GM18526 (cell line): ENCODE results near the gene ARHGAP25.

Source experiments
- POLR2A ChIP-seq: IDR thresholded peaks from 3 replicates; pipeline ENCODE4 v1.6.1; 2011; ENCODE audit not compliant: insufficient read length; ENCODE audit errors: extremely low read depth

The ARHGAP25 gene

GRCh38 chr2:68710336-68710735 lies 24.3 kb upstream of the ARHGAP25 start:
- no peak for TF ChIP-seq POLR2A

DNA sequence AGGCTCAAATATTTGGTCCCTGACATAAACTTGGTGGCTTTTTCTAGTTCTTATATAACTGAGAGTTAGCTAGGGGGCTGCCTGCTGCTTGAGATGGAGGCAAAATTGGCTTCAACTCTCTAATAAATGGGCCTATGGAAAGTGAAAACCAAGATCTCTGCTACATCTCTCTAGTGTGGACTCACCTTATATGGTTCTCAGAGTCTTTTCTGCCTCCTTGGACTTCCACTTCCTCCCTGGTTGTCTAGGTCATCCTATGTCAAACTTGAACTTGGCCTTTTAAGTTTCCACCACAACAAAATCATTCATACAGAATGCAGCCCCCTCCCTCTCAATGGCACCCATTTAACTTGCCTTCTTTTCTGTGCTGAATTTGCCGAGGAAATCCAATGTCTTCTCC lies 23.9 kb upstream of the ARHGAP25 start:
- no peak for TF ChIP-seq POLR2A

DNA sequence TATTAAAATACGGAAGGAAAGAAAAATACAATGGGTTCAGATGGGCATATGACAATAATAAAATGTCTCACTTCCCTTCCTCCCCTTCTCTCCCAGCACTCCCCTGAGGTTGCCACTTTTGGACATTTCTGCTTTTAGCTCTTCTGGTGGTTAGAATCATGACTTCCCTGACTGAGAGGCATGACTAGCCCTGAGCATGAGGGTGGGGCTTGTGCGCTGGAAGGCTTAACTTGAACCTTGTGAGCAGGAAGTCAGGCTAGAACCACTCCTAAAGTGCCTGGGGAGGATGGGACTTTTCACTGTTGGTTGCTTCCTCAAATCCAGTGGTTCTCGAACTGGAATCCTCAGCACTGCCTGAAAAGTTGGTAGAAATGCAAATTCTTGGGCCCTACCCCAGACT lies 19.7 kb upstream of the ARHGAP25 start:
- peak; percentile 29 for TF ChIP-seq POLR2A

DNA sequence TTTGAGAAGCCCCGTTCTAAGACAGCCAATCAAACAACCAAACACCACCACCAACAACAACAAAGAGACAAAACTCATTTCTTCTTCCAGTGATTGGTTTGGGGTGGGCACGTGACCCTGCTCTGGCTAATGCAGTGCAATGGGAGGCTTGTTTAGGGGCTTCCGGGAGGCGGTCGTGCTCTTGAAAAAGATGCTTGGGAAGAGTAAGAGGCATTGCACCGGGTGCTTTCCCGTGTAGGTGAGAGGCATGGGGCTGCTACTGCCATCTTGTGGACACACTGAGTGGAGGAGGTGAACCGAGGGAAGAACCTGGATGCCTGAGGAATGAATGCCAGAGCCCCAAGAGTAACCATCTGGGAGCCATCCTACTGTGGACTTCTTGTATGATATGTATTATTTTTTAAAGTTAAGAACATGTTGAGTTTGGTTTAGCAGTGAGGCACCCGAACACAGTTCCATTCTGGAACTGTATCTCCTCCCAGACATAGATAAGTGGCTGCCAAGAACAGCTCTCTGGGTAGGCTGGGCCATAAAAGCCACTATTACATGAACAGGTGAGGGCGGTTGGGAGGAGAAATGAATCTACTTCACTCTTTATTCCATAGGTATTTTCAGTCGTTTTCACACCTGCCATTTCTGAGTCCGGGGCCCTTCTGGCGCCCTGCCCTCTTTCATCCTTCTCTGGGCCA lies 19.1 kb upstream of the ARHGAP25 start:
- no peak for TF ChIP-seq POLR2A

GRCh38 chr2:68716604-68717304 lies 17.9 kb upstream of the ARHGAP25 start:
- no peak for TF ChIP-seq POLR2A

DNA sequence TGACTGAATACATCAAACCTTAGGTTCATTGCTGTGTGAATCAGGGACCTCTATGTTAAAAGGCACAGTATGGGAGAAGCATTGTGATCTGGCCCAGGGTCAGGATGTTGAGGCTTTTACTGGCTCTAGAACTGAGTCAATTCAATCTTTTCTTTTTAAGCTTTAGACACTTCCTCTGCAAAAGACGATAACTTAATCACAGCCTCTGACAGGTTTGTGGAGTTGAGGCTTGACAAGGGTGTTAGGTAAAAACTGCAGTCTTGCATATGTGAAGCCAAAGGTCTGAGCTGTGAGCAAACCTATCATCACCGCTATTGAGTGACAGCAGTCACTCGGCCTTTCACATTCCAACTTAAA lies 17.3 kb upstream of the ARHGAP25 start:
- no peak for TF ChIP-seq POLR2A

DNA sequence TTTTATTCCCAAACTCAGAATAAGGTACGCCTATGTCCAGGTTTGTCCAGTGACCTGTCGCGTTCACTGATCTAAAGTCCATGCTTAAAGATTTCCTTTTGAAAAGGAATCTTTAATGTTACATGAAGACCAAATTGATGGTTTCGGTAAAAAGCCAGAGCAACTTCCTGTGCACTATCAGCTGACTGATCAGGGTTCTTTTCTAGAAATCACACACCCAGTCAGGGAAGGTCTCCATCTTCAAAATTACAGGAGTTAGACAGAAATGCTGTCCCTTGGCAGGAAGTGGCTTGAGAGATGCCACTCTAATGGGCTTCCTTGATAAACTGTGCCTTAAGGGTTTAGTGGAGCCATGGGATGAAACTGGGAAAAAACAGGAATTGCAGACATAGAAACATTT lies 14.7 kb upstream of the ARHGAP25 start:
- TF ChIP-seq POLR2A: no peak

GRCh38 chr2:68720665-68721064 lies 13.9 kb upstream of the ARHGAP25 start:
- TF ChIP-seq POLR2A: no peak

DNA sequence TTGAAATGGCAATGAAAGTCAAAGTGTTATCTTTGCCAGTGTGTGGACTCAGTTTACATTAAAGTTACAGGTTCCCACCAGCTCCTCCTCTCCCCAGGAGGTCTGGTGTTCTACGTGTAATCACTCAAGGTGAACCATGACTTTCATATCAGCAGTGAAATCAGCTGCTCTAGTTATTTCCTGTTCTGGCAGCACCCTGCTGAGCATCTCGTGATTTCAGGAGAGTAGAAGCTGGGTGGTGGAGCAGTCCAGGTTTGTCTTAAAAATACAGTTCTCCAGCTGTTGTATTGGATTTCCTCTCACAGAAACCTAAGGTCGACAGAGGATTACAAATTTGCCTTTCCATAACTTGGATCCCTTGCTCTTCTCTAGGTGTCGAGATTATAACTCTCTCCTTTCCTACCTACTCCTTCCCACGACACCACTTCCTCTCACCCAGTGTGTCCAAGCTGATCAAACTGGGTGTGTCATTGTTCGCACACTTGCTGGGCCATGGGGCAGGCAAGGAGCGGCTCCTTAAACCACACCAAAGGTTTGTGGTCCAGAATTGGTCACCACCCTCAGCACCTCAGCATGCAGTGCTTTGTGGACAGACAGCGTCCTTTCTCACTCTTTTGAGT lies 13.0 kb upstream of the ARHGAP25 start:
- no peak for TF ChIP-seq POLR2A

DNA sequence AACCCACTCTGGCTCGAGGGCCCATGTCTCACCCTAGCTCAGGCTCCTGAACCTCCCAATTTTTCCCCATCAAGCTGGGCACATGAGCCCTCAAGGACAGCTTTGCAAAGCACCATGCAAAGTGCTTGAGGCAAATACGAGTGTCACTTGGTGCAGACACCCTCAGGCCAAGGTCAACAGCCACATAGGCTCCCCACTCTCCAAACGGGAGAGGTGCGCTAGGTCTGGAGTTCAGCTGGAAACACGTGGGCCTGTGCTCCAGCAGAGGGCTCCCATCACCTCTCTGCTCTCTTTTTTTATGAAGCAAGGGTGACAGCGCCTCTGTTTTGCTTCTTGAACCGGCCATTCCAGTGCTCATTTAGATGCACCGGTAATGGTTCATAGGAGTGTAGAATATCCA lies 11.9 kb upstream of the ARHGAP25 start:
- no peak for TF ChIP-seq POLR2A

DNA sequence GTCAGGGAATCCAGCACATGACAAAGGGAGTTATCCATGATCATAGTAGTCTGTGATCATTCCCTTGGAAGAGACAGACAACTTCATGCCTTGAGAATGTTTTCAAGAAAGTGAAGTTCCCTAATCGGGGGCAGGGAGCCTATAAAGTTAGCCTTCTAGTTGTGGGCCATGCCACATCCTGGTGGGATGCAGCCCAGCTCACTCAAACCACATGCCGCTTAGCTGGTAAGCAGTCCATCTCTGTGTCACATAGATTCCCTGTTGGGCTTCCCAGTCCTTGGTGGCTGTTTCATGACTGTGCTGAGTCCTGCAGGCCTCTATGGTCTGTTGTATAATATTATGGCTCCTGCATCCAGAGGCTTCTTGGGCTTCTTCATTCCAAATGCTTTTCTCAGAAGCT lies 11.4 kb upstream of the ARHGAP25 start:
- no peak for TF ChIP-seq POLR2A

GRCh38 chr2:68726100-68726499 lies 8.5 kb upstream of the ARHGAP25 start:
- TF ChIP-seq POLR2A: no peak

DNA sequence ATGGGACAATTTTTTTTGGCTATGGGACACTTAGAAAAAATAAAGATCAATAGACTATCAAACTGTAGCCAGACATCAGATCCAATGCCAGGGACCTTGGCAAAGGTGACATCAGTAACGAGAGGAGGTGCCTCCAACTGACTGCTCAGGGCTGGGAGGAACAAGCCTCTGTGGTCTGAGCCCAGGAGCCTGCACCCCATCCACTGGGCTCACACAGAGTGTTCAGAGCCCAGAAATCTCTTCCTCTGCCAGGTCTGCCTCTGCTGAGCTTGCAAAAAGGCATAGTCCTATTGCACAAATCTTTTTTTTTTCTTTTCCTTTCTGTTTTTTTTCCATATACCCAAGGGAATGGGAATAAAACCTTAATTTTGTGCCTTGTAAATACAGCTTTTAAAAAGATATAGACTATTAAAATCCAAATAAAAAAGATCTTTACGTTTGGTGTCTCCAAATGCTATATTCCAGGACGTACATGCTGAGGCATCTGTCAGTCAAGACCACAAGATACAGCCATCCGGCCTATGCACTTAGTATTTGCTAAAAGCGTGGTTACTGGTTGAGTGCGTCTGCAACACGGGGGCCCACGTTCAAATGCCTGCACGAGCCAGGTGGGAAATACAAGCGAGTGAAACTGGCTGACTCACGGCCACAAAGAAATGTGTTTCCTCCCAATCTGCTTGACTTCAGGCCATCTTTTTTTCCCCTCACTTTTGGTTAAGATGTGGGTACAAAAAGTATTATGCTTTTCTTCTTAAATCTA lies 7.8 kb upstream of the ARHGAP25 start:
- no peak for TF ChIP-seq POLR2A

- TF ChIP-seq POLR2A: no peak
Measured at GRCh38 chr2:68727683-68728375, 6.8 kb upstream of the ARHGAP25 start.

- no peak for TF ChIP-seq POLR2A
Measured at GRCh38 chr2:68730828-68731227, 3.8 kb upstream of the ARHGAP25 start.

- no peak for TF ChIP-seq POLR2A
Measured at GRCh38 chr2:68732036-68732932, 2.3 kb upstream of the ARHGAP25 start.
